GOT3 (cell line): ENCODE data around the gene DISC1.
"Not testable (repeated sequence)": the region's sequence is repeated elsewhere in the genome, so short reads cannot be mapped to it uniquely, and the experiment has no call there.

Source experiments
- DNase-seq: peaks from one replicate; lab custom pipeline; 2025; ENCODE audit warnings: mixed read lengths; lab: John Stamatoyannopoulos, UW

Gene DISC1

DNA sequence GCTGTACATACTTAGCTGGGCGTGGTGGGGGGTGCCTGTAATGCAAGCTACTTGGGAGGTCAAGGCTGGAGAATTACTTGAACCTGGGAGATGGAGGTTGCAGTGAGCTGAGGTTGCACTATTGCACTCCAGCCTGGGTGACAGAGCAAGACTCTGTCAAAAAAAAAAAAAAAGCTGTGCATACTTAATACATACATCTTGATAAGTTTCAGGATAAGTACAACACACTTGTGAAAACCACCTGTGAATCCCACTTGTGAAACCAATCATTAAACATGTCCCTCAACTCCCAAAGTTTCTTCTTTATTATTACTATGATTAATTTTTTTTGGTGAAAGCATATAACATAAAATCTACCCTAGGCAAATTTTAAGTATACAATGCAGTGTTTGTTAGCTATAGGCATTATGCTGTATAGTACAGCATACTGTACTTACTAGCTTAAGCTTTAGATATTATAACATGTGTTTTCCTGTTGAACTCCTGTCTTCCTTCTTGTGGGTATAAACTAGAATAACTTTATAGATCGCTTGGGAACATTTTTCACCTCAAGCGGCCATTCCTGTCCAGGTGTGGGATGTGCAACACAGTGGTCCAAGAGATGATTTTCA is 41.4 kb downstream of the DISC1 start:
- no peak for DNase-seq

GRCh38 chr1:231668826-231669225 is 42.2 kb downstream of the DISC1 start:
- no peak for DNase-seq

GRCh38 chr1:231669864-231670621 is 43.5 kb downstream of the DISC1 start:
- not testable (repeated sequence) for DNase-seq

DNA sequence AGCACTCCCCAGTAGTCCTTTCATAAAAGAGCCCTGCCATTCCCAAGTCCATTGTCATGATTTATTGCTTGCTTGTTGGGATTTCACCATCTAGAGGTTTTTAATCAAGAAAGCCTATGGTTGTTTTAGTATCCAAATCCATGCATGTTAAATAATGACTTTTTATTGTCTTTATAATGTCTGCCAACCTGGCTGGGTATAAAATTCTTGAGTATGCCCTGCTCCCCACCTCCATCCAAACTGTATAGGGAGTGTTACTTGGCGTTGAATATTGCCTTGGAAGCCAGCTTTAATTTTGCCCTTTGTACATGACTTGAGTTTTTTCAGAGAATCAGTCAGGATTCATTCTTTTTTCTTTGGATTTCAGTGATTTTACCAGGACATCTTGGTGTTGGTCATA is 44.2 kb downstream of the DISC1 start:
- no peak for DNase-seq

- no peak for DNase-seq
Observed at GRCh38 chr1:231674575-231674974, 48.0 kb downstream of the DISC1 start.

DNA sequence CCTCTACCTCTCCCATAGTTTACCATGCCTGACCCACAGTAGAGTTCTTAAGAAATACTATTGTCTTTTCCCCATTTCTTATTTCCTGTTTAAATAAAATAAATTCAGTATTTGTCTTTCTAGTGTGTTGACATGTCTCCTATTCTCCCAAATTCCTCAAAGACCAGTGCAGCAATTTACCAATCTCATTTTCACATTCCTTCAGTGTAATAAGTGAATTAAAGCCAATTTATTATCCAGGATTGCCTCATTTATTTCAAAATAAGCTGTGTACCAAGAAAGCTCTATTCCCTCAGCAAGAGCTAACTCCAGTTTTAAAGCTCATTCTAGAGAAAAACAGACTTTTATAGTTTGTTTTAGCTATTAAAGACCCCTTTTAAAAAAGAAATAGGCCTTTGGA is 49.9 kb downstream of the DISC1 start:
- DNase-seq = no peak

- DNase-seq = no peak
Observed at GRCh38 chr1:231677442-231677841, 50.9 kb downstream of the DISC1 start.

DNA sequence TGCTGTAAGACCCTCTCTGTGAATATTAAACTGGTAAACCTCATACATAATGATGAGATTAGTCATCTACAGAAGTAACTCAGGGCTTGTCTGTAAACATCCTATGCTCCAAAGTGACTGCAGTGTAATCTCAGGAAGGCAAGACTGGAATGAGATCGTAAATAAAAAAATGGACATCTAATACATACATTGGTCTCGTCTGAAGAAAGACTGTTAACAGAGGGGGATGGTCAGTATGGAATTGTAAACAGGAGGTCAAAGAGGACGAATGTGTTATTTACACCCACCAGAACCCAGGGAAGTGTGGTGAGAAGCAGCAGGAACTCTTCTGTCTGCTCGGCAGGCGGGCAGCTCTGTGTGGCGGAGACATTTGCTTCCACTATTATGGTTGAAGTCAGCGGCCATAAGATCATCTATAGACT is 51.4 kb downstream of the DISC1 start:
- no peak for DNase-seq

- DNase-seq = no peak
Observed at GRCh38 chr1:231679109-231679508, 52.5 kb downstream of the DISC1 start.

DNA sequence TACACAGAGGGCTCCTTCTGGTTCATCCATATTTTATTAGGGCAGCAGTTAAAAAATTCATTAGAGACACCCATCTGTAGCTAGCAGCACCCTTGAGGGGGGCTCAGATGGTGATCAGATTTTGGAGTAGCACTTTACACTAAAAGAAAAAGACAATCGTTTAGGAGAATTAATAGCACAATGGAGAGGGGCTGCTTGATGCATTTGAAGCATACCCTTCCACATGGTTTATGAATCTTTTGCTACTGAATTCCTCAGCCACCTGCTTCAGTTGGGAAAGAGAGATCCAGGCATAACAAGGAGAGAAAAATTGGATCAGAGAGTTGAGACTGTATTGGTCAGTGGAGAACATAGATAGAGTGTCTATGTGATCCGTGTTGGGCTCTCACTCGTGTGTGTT is 54.4 kb downstream of the DISC1 start:
- no peak for DNase-seq

GRCh38 chr1:231682779-231683178 is 56.2 kb downstream of the DISC1 start:
- DNase-seq = no peak

DNA sequence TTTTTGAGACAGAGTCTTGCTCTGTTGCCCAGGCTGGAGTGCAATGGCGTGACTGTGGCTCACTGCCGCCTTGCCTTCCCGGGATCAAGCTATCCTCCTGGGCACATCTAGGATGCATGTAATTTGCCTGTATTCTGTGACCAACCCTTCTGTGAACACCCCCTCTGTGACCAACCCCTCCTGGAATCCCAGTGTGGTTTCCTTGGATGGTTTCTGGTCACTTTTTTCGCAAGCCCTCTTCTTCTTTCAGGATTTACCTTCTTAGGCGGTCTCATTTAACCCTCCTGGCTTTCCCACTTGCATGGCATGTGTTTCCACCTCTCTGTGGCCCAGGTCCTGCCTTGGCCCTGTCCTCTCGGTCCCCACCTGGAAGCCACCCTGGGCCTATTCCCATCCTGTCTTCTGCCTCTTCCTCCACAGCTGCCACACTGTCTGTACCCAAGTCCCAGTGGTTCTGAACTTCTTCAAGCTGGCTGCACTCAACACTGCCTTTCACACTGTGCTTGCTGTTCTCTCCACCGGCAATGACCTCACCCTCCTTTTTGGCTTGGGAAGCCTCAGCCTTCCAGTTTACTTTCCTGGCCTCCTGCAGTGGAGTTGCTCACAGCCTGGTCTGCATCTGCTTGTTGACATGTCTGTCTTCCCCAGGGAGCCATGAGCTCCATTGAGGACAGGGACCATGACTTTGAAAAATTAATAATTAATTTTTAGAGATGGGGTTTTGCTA is 57.0 kb downstream of the DISC1 start:
- no peak for DNase-seq

GRCh38 chr1:231684356-231685244 is 58.0 kb downstream of the DISC1 start:
- no peak for DNase-seq

- DNase-seq = no peak
Observed at GRCh38 chr1:231686384-231686783, 59.8 kb downstream of the DISC1 start.

GRCh38 chr1:231688989-231689388 is 62.4 kb downstream of the DISC1 start:
- DNase-seq = no peak

GRCh38 chr1:231690059-231690458 is 63.5 kb downstream of the DISC1 start:
- no peak for DNase-seq

GRCh38 chr1:231691618-231692259 is 65.1 kb downstream of the DISC1 start:
- DNase-seq = no peak

GRCh38 chr1:231693361-231694074 is 66.9 kb downstream of the DISC1 start:
- no peak for DNase-seq

- no peak for DNase-seq
Observed at GRCh38 chr1:231694075-231694431, 67.5 kb downstream of the DISC1 start.

- DNase-seq = no peak
Observed at GRCh38 chr1:231694465-231695077, 68.0 kb downstream of the DISC1 start.
